Caco-2 (cell line): Measurements from ENCODE around the gene PRRG4. TPM values are rescaled to one million over a fixed set of nuclear protein-coding genes. Genes with fewer than 3 reads are reported as not detected.
"Not testable (repeated sequence)": the region's sequence is repeated elsewhere in the genome, so short reads cannot be mapped to it uniquely, and the experiment has no call there.

Experiments
- BruUV-seq: library from RNA; stranded (reverse); fragments of 400-500 nt; replicated peaks from 2 replicates; lab custom pipeline; 2021; lab: Mats Ljungman, UMichigan
- CTCF ChIA-PET: fragments of 300-600 bp; sonication (Branson Sonifier 250); formaldehyde crosslinking; loops from one replicate; lab custom pipeline; 2022; ENCODE audit warnings: antibody characterized with exemption; lab: Charles Lee
- POLR2A ChIA-PET: fragments of 300-600 bp; sonication (Branson Sonifier 250); formaldehyde crosslinking; loops from one replicate; lab custom pipeline; 2022; ENCODE audit warnings: antibody characterized with exemption; lab: Charles Lee
- DNase-seq, 2 experiments: peaks; one replicate each; pipeline versions ENCODE4 v3.0.0 to v3.0.0-alpha.2; 2020 to 2022
- H3K27me3 ChIP-seq: replicated peaks from 2 replicates; pipeline ENCODE4 v1.6.0; 2011; ENCODE audit warnings: low read length; ENCODE audit not compliant: control insufficient read depth, insufficient read depth
- H3K36me3 ChIP-seq: 2 replicates; pipeline ENCODE4 v1.5.1; 2011; ENCODE audit warnings: low read length; ENCODE audit not compliant: control insufficient read depth, insufficient read depth
- H3K4me1 ChIP-seq: fragments of 250-450 bp; sonication (Bioruptor Pico); 2 replicates; pipeline ENCODE4 v1.5.1; 2020; ENCODE audit warnings: mild to moderate bottlenecking
- H3K4me3 ChIP-seq: 2 replicates; pipeline ENCODE4 v1.5.1; 2011; ENCODE audit warnings: low read depth, mild to moderate bottlenecking, control low read depth, low read length
- H3K9me3 ChIP-seq: fragments of 250-450 bp; sonication (Bioruptor Pico); 2 replicates; pipeline ENCODE4 v1.5.1; 2020; ENCODE audit warnings: mild to moderate bottlenecking, moderate library complexity
- H3K27ac Mint-ChIP-seq: one replicate; pipeline ENCODE4 v1.8.0; 2022; ENCODE audit warnings: mixed read lengths; ENCODE audit not compliant: unreplicated experiment
- H3K27me3 Mint-ChIP-seq: one replicate; pipeline ENCODE4 v1.8.0; 2022; ENCODE audit warnings: mixed read lengths; ENCODE audit not compliant: insufficient read depth, unreplicated experiment
- H3K36me3 Mint-ChIP-seq: one replicate; pipeline ENCODE4 v1.8.0; 2022; ENCODE audit warnings: mild to moderate bottlenecking, mixed read lengths; ENCODE audit not compliant: insufficient read depth, unreplicated experiment
- H3K4me1 Mint-ChIP-seq: one replicate; pipeline ENCODE4 v1.8.0; 2022; ENCODE audit warnings: low read depth, mixed read lengths; ENCODE audit not compliant: unreplicated experiment
- H3K4me3 Mint-ChIP-seq: one replicate; pipeline ENCODE4 v1.8.0; 2022; ENCODE audit warnings: mild to moderate bottlenecking, moderate library complexity, mixed read lengths; ENCODE audit not compliant: unreplicated experiment
- H3K9me3 Mint-ChIP-seq: one replicate; pipeline ENCODE4 v1.8.0; 2022; ENCODE audit warnings: mixed read lengths; ENCODE audit not compliant: unreplicated experiment
- intact Hi-C: fragments of 100-400 bp; cut with micrococcal nuclease; formaldehyde crosslinking; loops from one replicate; pipeline ENCODE4 v1.10.0; 2022; ENCODE audit not compliant: unreplicated experiment
- total RNA-seq: library from RNA; stranded (reverse); gene quantifications from 2 replicates; pipeline ENCODE4 v1.2.3, GENCODE V29; 2022
- TF ChIP-seq, protein P1 (sequence below), 2 experiments: fragments of 200-600 bp in 1 of 2; IDR thresholded peaks; 1 replicate in 1 of 2; 2 replicates in 1 of 2; pipeline versions ENCODE4 v1.5.1 to v1.8.0; 2011 to 2022; ENCODE audit warnings: antibody characterized with exemption in 1 of 2, control low read depth in 1 of 2, inconsistent platforms in 1 of 2, low read depth in 1 of 2, low read length in 1 of 2, mild to moderate bottlenecking in 1 of 2, moderate library complexity in 1 of 2; ENCODE audit not compliant: insufficient read depth in 1 of 2, severe bottlenecking in 1 of 2, unreplicated experiment in 1 of 2

PRRG4 gene
- total RNA-seq, 1 experiment from 2014 or later = 6.9 TPM

DNA sequence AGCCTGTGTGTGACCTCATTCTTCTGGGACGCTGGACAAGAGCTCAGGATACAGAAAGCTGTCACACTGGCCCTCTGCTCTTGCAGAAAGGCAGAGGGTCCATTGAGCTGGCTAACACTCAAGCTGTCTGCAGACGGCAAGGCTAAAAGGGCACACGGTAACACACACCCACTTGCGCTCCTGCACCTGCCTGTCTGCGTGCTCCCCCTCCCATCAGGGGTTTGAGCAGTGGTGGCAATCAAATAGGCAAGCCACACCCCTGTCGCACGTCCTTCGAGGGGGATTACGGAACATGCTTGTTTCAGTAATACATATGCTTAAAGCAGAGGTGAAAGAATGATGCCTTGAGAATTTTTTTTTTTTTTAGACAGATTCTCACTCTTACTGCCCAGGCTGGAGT is 55.8 kb downstream of the PRRG4 start:
- no peak overlapping the region for H3K27ac Mint-ChIP-seq
- Histone ChIP-seq H3K4me1 (no peaks in the 10 kb centered on the region), H3K9me3 (no peaks in the 10 kb centered on the region), H3K4me3 (no peak overlapping the region), H3K36me3 (no peaks in the 10 kb centered on the region), H3K27me3 (no peaks in the 10 kb centered on the region)
- TF ChIP-seq, protein P1, sequence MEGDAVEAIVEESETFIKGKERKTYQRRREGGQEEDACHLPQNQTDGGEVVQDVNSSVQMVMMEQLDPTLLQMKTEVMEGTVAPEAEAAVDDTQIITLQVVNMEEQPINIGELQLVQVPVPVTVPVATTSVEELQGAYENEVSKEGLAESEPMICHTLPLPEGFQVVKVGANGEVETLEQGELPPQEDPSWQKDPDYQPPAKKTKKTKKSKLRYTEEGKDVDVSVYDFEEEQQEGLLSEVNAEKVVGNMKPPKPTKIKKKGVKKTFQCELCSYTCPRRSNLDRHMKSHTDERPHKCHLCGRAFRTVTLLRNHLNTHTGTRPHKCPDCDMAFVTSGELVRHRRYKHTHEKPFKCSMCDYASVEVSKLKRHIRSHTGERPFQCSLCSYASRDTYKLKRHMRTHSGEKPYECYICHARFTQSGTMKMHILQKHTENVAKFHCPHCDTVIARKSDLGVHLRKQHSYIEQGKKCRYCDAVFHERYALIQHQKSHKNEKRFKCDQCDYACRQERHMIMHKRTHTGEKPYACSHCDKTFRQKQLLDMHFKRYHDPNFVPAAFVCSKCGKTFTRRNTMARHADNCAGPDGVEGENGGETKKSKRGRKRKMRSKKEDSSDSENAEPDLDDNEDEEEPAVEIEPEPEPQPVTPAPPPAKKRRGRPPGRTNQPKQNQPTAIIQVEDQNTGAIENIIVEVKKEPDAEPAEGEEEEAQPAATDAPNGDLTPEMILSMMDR (IDR thresholded peaks at IDR 0.05; ENCODE audit: insufficient read depth in 1 of 2, low read depth in 1 of 2, low read length in 1 of 2, severe bottlenecking in 1 of 2, unreplicated experiment in 1 of 2) = no peak
- BruUV-seq = no TSS peak
- no peaks in the 10 kb centered on the region for H3K9me3 Mint-ChIP-seq
- ChIA-PET POLR2A (no interaction called here), CTCF (no interaction called here)
- H3K4me1 Mint-ChIP-seq = no peaks in the 10 kb centered on the region
- no peak overlapping the region for H3K4me3 Mint-ChIP-seq
- no peak for DNase-seq
- H3K27me3 Mint-ChIP-seq = no peaks in the 10 kb centered on the region
- H3K36me3 Mint-ChIP-seq = no peaks in the 10 kb centered on the region
- intact Hi-C loops = no loop called here

DNA sequence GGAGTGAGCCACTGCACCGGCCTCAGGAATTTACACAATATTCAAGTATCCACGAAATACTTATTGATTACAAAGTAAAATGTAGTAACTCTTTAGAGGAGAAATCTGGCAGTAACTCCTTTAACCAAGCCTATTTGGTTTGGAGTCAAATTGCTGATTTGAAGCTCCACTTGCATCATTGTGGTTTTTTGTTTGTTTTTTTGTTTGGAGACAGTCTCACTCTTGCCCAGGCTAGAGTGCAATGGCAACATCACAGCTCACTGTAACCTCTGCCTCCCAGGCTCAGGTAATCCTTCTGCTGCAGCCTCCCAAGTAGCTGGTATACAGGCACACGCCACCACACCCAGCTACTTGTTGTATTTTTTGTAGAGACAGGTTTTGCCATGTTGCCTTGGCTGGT is 56.5 kb downstream of the PRRG4 start:
- Mint-ChIP-seq H3K4me1 (peaks cover 2% of the 10 kb centered on the region), H3K27me3 (no peaks in the 10 kb centered on the region), H3K4me3 (no peak overlapping the region), H3K27ac (no peak overlapping the region), H3K9me3 (no peaks in the 10 kb centered on the region), H3K36me3 (no peaks in the 10 kb centered on the region)
- Histone ChIP-seq H3K36me3 (no peaks in the 10 kb centered on the region), H3K27me3 (no peaks in the 10 kb centered on the region), H3K9me3 (no peaks in the 10 kb centered on the region), H3K4me3 (no peak overlapping the region), H3K4me1 (peaks cover 4% of the 10 kb centered on the region; the same call in 1 of the 2 replicates)
- intact Hi-C loops = no loop called here
- ChIA-PET POLR2A (no interaction called here), CTCF (no interaction called here)
- TF ChIP-seq, protein P1 (IDR thresholded peaks at IDR 0.05; ENCODE audit: insufficient read depth in 1 of 2, low read depth in 1 of 2, low read length in 1 of 2, severe bottlenecking in 1 of 2, unreplicated experiment in 1 of 2) = no peak
- no TSS peak for BruUV-seq
- DNase-seq = no peak

DNA sequence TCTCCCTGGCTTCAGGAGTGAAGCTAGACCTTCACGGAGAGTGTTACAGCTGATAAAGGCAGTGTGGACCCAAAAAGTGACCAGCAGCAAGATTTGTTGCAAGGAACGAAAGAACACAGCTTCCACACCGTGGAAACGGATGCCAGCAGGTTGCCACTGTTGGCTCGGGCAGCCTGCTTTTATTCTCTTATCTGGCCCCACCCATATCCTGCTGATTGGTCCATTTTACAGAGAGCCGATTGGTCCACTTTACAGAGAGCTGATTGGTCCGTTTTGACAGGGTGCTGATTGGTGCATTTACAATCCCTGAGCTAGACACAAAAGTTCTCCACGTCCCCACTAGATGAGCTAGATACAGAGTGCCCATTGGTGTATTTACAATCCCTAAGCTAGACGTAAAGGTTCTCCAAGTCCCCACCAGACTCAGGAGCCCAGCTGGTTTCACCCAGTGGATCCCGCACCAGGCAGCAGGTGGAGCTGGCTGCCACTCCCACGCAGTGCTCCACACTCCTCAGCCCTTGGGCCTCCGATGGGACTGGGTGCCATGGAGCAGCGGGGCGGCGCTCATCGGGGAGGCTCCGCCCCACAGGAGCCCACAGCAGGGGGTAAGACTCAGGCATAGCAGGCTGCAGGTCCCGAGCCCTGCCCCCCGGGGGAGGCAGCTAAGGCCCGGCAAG is 58.1 kb downstream of the PRRG4 start:
- H3K9me3 Mint-ChIP-seq, H3K4me1 Mint-ChIP-seq, DNase-seq, H3K4me3 ChIP-seq, H3K27ac Mint-ChIP-seq, CTCF ChIA-PET, H3K27me3 Mint-ChIP-seq, BruUV-seq, H3K9me3 ChIP-seq, H3K36me3 ChIP-seq, H3K36me3 Mint-ChIP-seq, H3K4me3 Mint-ChIP-seq, intact Hi-C loops, H3K27me3 ChIP-seq: not testable (repeated sequence)
- H3K4me1 ChIP-seq = peaks cover 11% of the 10 kb centered on the region
- POLR2A ChIA-PET = interaction anchor here (0.6 kb wide), 1 partner anchor 189 kb away, joined by 3 read pairs; no protein-coding TSS in a partner anchor

DNA sequence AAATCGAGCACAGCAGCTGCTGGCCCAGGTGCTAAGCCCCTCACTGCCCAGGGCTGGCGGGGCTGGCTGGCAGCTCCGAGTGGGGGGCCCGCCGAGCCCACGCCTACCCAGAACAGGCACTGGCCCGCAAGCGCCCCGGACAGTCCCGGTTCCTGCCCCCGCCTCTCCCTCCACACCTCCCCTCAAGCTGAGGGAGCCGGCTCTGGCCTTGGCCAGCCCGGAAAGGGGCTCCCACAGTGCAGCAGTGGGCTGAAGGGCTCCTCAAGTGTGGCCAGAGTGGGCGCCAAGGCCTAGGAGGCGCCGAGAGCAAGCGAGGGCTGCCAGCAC is 58.6 kb downstream of the PRRG4 start:
- H3K36me3 ChIP-seq, H3K4me3 ChIP-seq, H3K9me3 ChIP-seq, H3K4me1 Mint-ChIP-seq, H3K27ac Mint-ChIP-seq, BruUV-seq, H3K27me3 ChIP-seq, DNase-seq, intact Hi-C loops, H3K4me3 Mint-ChIP-seq, H3K9me3 Mint-ChIP-seq, POLR2A ChIA-PET, CTCF ChIA-PET, H3K27me3 Mint-ChIP-seq, H3K36me3 Mint-ChIP-seq: not testable (repeated sequence)
- peaks cover 11% of the 10 kb centered on the region for H3K4me1 ChIP-seq
